HG02763 (cell line): ENCODE data around the gene ARID2.

Experiments used
- ATAC-seq: cut with Tn5 transposase; IDR thresholded peaks from one replicate; pipeline ENCODE4 v1.9.1; 2021; ENCODE audit warnings: mild to moderate bottlenecking, moderate library complexity; ENCODE audit not compliant: unreplicated experiment

ARID2 gene

GRCh38 chr12:45760333-45760732 lies 30.8 kb downstream of the ARID2 start:
- no peak for ATAC-seq

DNA sequence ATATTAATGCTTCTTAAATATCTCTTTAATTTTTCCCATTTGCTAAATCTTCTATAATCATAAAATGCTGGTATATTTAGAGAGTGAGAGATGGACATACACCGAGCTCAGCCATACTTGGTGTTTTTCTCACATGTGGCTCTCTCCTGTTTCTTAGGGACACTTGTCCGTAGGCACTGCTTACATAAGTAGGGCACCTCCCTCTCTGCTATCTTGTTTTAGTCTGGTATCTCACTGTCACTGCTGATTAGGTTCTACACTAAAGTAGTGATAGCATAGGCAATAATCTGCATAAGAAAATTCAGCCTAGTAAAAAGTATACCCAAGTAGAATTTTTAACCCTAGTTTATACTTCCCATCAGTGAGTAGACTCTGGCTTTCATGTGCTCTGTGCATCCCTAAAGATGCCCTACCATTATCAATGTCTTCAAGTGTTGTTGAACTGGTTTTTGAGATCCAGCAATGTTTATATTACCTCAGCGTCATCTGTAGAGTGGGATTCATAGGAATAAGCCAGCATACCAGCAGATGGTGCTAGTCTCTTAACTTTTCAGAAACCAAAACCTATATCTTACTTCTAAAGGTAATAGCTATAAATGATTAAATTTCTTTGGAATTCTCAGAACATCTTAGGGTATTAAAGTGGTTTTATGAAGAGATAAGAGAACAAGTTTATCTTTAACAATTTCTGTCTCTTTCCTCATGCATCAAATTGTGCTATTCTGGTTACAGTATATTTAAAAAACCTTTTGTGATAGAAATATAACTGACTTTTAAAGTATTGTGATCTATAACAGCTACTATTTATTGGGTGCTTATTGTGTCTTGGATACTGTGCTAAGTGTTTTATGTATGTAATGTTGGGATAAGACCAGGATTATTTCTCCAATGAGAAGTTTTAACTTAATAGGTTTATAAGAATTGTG lies 32.9 kb downstream of the ARID2 start:
- ATAC-seq = no peak

GRCh38 chr12:45763381-45763780 lies 33.9 kb downstream of the ARID2 start:
- ATAC-seq = no peak

GRCh38 chr12:45768194-45768593 lies 38.7 kb downstream of the ARID2 start:
- no peak for ATAC-seq

DNA sequence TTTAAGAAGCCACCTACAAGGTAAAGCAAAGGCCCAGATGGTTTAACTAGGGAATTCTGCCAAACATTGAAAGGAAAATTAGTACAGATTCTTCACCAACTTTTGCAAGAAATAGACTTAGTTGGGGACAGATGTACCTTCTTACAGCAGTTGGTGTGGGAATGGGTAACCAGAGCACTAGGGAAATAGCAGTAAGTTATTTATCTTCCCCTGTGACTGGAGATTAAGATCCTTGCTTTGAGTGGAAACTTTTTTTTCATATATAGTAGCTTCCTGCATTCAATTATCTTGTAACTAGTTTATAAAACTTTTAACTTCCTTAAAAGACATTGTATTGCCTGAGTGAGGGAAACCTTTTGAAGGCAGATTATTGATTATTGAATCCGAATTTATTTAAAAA lies 44.2 kb downstream of the ARID2 start:
- no peak for ATAC-seq

DNA sequence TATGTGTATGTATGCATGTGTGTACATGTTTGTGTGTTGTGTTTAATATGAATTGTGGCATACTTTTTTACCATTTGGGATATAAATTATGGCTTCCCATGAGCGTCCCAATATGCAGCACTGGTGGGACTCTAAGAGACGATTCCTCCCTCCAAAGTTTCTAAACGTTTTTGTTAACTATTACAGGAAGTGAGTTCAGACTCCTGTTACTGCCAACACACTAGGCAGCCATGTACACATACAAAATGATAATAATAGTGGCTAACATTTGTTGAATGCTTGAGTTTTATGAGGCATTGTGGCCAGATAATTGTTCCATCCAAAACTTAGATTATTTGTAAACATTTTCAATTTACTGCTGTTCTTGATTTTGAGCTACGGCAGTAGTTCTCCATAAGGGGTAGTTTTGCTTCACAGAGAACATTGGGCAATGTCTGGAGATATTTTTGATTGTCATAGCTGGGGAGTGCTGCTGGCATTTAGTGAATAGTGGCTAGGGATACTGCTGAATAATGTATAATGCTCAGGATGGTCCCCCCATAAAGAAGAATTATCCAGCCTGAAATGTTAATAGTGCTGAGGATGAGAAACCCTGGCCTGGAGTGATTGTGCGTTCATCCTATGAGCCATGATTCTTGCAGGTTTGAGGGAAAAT lies 45.1 kb downstream of the ARID2 start:
- no peak for ATAC-seq

DNA sequence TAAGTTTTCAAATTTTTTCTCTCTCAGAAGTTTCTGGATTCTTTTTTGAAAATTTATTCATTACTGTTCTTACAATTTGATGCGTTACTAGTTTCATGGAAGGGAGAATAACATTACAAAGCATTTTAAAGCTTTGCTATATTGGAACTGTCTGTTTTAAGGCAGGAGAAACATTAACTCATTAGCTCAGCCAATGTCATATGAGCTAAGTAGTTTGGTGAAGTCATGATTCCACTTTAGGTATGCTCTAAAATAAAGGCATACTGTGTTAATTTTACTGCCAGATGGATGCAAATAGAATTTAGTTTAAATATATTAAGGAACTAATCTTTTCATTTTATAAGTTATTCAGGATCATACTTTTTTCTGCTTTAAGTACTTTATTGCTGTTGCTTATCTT lies 46.0 kb downstream of the ARID2 start:
- no peak for ATAC-seq

GRCh38 chr12:45775964-45776363 lies 46.5 kb downstream of the ARID2 start:
- ATAC-seq = no peak

- ATAC-seq = no peak
Observed at GRCh38 chr12:45779936-45780335, 50.4 kb downstream of the ARID2 start.

DNA sequence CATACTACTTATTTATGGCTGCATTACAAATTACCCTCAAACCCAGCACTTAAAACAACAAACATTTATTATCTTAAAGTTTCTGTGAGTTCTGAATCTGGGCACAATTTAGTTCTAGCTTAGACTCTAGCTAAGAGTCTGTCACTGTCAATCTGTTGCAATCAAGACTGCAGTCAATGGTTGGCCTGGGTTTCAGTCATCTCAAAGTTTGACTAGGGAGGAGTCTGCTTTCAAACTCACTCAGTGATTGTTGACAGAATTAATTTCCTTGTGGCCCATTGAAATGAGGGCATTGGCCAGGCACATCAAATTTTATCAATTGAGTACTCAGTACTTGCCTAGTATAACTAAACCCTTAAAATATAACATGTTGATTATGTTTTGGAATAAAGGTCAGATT lies 51.6 kb downstream of the ARID2 start:
- ATAC-seq = no peak

GRCh38 chr12:45785315-45785714 lies 55.8 kb downstream of the ARID2 start:
- no peak for ATAC-seq

GRCh38 chr12:45789025-45789424 lies 59.5 kb downstream of the ARID2 start:
- no peak for ATAC-seq

DNA sequence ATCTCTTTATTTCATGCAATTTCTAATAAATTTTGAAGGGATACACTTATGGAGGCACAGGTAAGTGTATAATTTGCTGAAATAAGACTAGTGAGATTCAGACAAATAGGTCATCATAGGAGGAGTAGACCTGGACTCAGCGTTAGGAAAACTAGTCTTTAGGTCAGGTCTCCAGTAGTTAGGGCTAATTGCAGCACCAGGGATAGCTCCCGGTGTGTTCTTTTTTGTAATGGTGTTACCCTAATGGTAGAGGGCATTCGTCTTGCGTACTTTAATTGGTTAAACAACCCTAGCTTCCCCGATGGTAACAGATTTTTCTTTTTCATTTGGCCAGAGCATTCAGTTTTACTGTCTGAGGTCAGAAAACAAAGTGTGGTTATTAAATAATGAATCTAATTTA lies 64.9 kb downstream of the ARID2 start:
- no peak for ATAC-seq

DNA sequence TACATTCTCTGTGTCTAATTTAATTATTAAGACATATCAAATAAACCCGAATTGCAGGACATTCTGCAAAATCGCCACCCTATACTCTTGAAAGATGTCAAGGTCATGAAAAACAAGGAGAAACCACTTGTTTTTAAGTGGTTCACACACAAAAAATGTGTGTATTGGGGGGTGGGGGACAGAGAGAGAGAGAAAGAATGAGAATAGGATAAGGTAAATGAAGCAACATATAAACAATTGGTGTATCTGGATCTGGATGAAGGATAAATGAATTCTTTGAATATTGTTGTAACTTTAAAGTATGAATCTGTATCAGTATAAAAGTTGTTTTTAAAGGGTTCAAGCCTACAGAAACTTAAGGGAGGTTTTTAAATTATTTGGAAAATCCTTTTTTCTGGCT lies 72.1 kb downstream of the ARID2 start:
- ATAC-seq = no peak

GRCh38 chr12:45803111-45803510 lies 73.6 kb downstream of the ARID2 start:
- no peak for ATAC-seq

GRCh38 chr12:45816652-45817051 lies 87.1 kb downstream of the ARID2 start:
- ATAC-seq = no peak

GRCh38 chr12:45827974-45828373 lies 98.5 kb downstream of the ARID2 start:
- no peak for ATAC-seq

GRCh38 chr12:45828402-45828801 lies 98.9 kb downstream of the ARID2 start:
- ATAC-seq = peak; percentile 61

- no peak for ATAC-seq
Observed at GRCh38 chr12:45831590-45831989, 102.1 kb downstream of the ARID2 start.

GRCh38 chr12:45833401-45833800 lies 103.9 kb downstream of the ARID2 start:
- ATAC-seq = no peak

- ATAC-seq = no peak
Observed at GRCh38 chr12:45834809-45835208, 105.3 kb downstream of the ARID2 start.

- ATAC-seq = no peak
Observed at GRCh38 chr12:45839917-45840316, 110.4 kb downstream of the ARID2 start.
